Gastrocnemius medialis (tissue), 4 donors: ENCODE measurements around the gene PPP2R2C. TPM values are rescaled to one million over a fixed set of nuclear protein-coding genes. Genes with fewer than 3 reads are reported as not detected.

Experiments
- ATAC-seq, 2 donors: fragments of 150-250 bp; one replicate each; pipeline ENCODE4 v1.9.1; 2016
- DNase-seq, 2 donors: peaks; one replicate each; pipeline ENCODE4 v3.0.0-alpha.2; 2019
- H3K27ac ChIP-seq, 4 donors: fragments of 200-600 bp; sonication (generic); 1 replicate in 1 of 4; 2 replicates in 3 of 4; pipeline ENCODE4 v1.5.1; 2016 to 2018; ENCODE audit warnings: mild to moderate bottlenecking in 2 of 4, moderate library complexity in 1 of 4
- H3K27me3 ChIP-seq, 3 donors: fragments of 200-600 bp; sonication (generic) in 2 of 3; 1 replicate in 1 of 3; 2 replicates in 2 of 3; pipeline versions ENCODE4 v1.5.1 to v1.6.0; 2016 to 2019; ENCODE audit warnings: mild to moderate bottlenecking in 1 of 3, moderate library complexity in 1 of 3
- H3K36me3 ChIP-seq, 2 donors: fragments of 200-600 bp; sonication (generic) in 1 of 2; one replicate each; pipeline ENCODE4 v1.5.1; 2017 to 2018
- H3K4me1 ChIP-seq, 2 donors: fragments of 200-600 bp; sonication (generic) in 1 of 2; one replicate each; pipeline ENCODE4 v1.5.1; 2016 to 2017; ENCODE audit warnings: mild to moderate bottlenecking in 2 of 2
- H3K4me3 ChIP-seq, 4 donors: fragments of 200-600 bp; sonication (generic) in 3 of 4; 1 replicate in 1 of 4; 2 replicates in 3 of 4; pipeline ENCODE4 v1.5.1; 2016 to 2019; ENCODE audit warnings: mild to moderate bottlenecking in 2 of 4
- H3K9me3 ChIP-seq, 3 donors: fragments of 200-600 bp; sonication (generic) in 2 of 3; 1 replicate in 1 of 3; 2 replicates in 2 of 3; pipeline ENCODE4 v1.5.1; 2016 to 2019
- POLR2A ChIP-seq, 2 donors: fragments of 450-650 bp; IDR thresholded peaks; one replicate each; pipeline ENCODE4 v1.6.1; 2017; ENCODE audit warnings: antibody characterized with exemption in 2 of 2, mild to moderate bottlenecking in 2 of 2, moderate library complexity in 2 of 2
- in situ Hi-C, 4 donors: fragments of 200-750 bp; cut with MboI; loops; one replicate each; pipeline versions ENCODE4 v1.15.0 to v1.8.0; 2017; ENCODE audit warnings: low sequenced_read_pairs in 4 of 4
- intact Hi-C: fragments of 100-400 bp; cut with DNase I; formaldehyde crosslinking; loops from one replicate; pipeline ENCODE4 v1.15.1; 2023; ENCODE audit warnings: low total_unique reads
- total RNA-seq, 4 donors: library from RNA; depleted of rRNA; stranded (reverse); fragments of >200 nt; gene quantifications; one replicate each; pipeline versions ENCODE4 v1.1.0 to v1.2.3, GENCODE V29; 2016
- TF ChIP-seq, protein P1 (sequence below), 5 experiments: fragments of 450-650 bp in 3 of 5; fragments of 200-600 bp in 2 of 5; sonication (generic) in 2 of 5; IDR thresholded peaks in 4 of 5; conservative IDR thresholded peaks in 1 of 5; 1 replicate in 4 of 5; 2 replicates in 1 of 5; pipeline ENCODE4 v1.5.1; 2016 to 2019; ENCODE audit warnings: antibody characterized with exemption in 5 of 5, mild to moderate bottlenecking in 3 of 5, moderate library complexity in 3 of 5

The PPP2R2C gene
- total RNA-seq, 4 donors from 2014 or later, result 0.44 to 2.7 (median 0.62) TPM

DNA sequence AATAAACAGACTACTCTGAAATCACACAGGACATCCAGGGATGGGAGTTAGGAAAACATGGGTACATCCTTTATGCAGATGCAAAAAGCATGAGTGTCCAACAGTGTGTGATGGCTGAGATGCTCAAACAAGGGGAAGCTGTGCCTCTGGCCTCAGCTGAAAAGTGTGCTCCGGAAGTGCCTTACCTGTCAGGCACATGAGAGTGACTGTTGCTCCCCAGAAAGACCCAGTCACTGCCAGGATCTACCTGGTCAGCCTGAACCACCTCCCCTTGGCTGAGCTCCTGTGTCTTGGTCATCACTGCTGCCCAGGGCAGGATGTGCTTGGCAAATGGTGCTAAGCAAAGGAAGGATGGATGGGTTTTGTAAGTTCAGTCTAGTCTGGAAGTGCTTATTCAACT is 4.0 kb downstream of the PPP2R2C start:
- no peak overlapping the region for H3K27ac ChIP-seq
- H3K4me3 ChIP-seq, result no peak overlapping the region
- no peaks in the 10 kb centered on the region for H3K9me3 ChIP-seq
- no peaks in the 10 kb centered on the region for H3K4me1 ChIP-seq
- no peak for TF ChIP-seq POLR2A (IDR thresholded peaks at IDR 0.05)
- TF ChIP-seq, protein P1, sequence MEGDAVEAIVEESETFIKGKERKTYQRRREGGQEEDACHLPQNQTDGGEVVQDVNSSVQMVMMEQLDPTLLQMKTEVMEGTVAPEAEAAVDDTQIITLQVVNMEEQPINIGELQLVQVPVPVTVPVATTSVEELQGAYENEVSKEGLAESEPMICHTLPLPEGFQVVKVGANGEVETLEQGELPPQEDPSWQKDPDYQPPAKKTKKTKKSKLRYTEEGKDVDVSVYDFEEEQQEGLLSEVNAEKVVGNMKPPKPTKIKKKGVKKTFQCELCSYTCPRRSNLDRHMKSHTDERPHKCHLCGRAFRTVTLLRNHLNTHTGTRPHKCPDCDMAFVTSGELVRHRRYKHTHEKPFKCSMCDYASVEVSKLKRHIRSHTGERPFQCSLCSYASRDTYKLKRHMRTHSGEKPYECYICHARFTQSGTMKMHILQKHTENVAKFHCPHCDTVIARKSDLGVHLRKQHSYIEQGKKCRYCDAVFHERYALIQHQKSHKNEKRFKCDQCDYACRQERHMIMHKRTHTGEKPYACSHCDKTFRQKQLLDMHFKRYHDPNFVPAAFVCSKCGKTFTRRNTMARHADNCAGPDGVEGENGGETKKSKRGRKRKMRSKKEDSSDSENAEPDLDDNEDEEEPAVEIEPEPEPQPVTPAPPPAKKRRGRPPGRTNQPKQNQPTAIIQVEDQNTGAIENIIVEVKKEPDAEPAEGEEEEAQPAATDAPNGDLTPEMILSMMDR (IDR thresholded peaks at IDR 0.05 in 4 of 5, conservative IDR thresholded peaks at IDR 0.05 in 1 of 5), result no peak
- intact Hi-C loops (no loop called here), in situ Hi-C loops (no loop called here)
- ATAC-seq (no peak), DNase-seq (no peak)
- H3K27me3 ChIP-seq, result peaks cover 29 to 36% (median 29%) of the 10 kb centered on the region in 3 donors
- H3K36me3 ChIP-seq, result no peaks in the 10 kb centered on the region

DNA sequence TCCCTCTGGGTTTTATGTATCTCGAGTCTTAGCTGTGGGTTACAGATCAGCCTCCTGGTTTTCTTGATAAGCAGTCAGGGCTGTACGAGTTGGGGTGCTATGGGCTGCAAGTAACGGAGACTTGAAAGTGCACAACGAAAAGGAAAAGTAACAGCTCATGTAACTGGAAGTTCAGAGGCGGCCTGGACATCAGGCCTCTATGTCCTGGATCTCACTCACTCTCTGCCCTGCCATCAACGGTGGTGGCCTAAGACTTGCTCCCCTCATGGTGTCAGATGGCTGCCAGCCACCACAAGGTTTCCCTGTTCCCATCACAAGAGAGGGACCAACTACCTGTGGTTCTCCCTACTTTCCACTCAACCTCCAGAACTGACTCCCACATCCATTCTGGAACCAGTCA is 4.8 kb downstream of the PPP2R2C start:
- Histone ChIP-seq H3K27me3 (peaks cover 23 to 33% (median 29%) of the 10 kb centered on the region in 3 donors), H3K4me3 (no peak overlapping the region), H3K27ac (no peak overlapping the region), H3K36me3 (no peaks in the 10 kb centered on the region), H3K9me3 (no peaks in the 10 kb centered on the region), H3K4me1 (no peaks in the 10 kb centered on the region)
- intact Hi-C loops (no loop called here), in situ Hi-C loops (no loop called here)
- TF ChIP-seq POLR2A (IDR thresholded peaks at IDR 0.05), result no peak
- TF ChIP-seq, protein P1 (IDR thresholded peaks at IDR 0.05 in 4 of 5, conservative IDR thresholded peaks at IDR 0.05 in 1 of 5), result no peak
- DNase-seq, result peak in 1 of 2 donors; percentile 1
- ATAC-seq, result no peak

DNA sequence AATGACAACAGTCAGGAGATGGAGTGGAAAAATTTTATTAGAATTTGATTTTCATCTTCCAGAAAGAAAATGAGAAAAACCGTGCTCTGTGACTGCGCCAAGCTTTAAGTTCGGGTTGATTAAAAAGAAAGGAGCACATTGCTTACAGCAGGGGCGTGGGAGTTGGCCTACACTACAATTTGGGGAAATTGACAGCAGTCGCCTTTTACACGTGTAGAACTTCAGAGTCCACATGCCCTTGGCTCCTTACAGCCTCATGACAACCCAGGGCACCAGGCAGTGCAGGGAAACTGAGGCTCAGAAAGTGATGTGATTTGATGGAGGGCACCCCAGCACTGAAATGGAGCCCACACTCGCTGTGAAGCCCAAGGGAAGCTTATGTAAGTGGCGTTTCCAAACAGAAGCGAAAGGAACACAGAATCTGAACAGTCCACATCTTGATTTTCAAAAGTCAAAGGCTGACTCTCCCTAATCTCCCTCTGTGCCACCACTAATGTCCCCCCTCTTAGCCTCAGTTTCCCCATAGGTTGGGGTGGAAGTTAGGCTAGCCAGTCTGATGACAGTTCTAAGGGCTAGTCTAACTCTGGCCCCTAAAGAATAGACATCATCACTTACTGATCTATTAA is 5.5 kb downstream of the PPP2R2C start:
- DNase-seq (peak in 1 of 2 donors; percentile 2), ATAC-seq (no peak)
- Histone ChIP-seq H3K27ac (no peak overlapping the region), H3K27me3 (peaks cover 23 to 32% (median 29%) of the 10 kb centered on the region in 3 donors), H3K4me1 (no peaks in the 10 kb centered on the region), H3K9me3 (no peaks in the 10 kb centered on the region), H3K36me3 (no peaks in the 10 kb centered on the region), H3K4me3 (no peak overlapping the region)
- in situ Hi-C loops (no loop called here), intact Hi-C loops (no loop called here)
- no peak for TF ChIP-seq POLR2A (IDR thresholded peaks at IDR 0.05)
- TF ChIP-seq, protein P1 (IDR thresholded peaks at IDR 0.05 in 4 of 5, conservative IDR thresholded peaks at IDR 0.05 in 1 of 5), result no peak

DNA sequence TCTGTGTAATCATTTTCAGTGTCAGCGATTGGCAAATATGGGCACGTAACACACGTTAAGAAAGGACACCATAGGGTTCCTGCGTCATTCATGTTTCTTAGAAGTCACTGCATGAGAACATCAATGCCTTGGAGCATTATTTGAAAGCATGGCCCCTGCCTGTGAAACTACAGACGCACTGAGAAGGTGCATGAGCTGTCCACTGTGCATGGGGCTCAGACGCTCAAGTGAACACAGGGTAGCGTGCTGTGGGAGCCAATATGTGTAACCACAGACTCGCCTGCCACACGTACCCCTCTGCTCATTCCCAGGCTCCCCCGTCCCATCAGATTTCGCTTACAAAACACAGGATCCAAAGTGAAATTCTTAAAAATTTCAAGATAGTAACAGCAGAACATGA is 6.5 kb downstream of the PPP2R2C start:
- in situ Hi-C loops, result no loop called here
- H3K4me3 ChIP-seq, result no peak overlapping the region
- peaks cover 20 to 27% (median 25%) of the 10 kb centered on the region in 3 donors for H3K27me3 ChIP-seq
- no peaks in the 10 kb centered on the region for H3K9me3 ChIP-seq
- no peaks in the 10 kb centered on the region for H3K36me3 ChIP-seq
- no peak overlapping the region for H3K27ac ChIP-seq
- intact Hi-C loops, result no loop called here
- ATAC-seq, result no peak
- peak in 1 of 2 donors; percentile 0 for DNase-seq
- no peaks in the 10 kb centered on the region for H3K4me1 ChIP-seq
- TF ChIP-seq, protein P1 (IDR thresholded peaks at IDR 0.05 in 4 of 5, conservative IDR thresholded peaks at IDR 0.05 in 1 of 5), result no peak
- TF ChIP-seq POLR2A (IDR thresholded peaks at IDR 0.05), result no peak
